SK-N-SH (cell line): ENCODE results near the gene CUX1. TPM values are rescaled to one million over a fixed set of nuclear protein-coding genes. Genes with fewer than 3 reads are reported as not detected.

ENCODE experiments used
- CTCF ChIA-PET: fragments of 300-600, 350-600 bp; formaldehyde crosslinking; extraction: SDS; loops from one replicate; lab custom pipeline; 2021; lab: Yijun Ruan, JAX
- POLR2A ChIA-PET: fragments of 350-600 bp; sonication (Branson Sonifier 250); formaldehyde crosslinking; extraction: SDS; loops from one replicate; lab custom pipeline; 2020; ENCODE audit warnings: antibody characterized with exemption, inconsistent platforms; lab: Yijun Ruan, JAX
- DNase-seq: peaks from one replicate; pipeline ENCODE4 v3.0.0; 2012
- H2AFZ ChIP-seq: fragments of 200-600 bp; sonication (generic); 2 replicates; pipeline ENCODE4 v1.8.1; 2016; ENCODE audit warnings: antibody characterized with exemption, mild to moderate bottlenecking, low read depth
- H3F3A ChIP-seq: fragments of 200-600 bp; sonication (generic); replicated peaks from 2 replicates; pipeline ENCODE3; 2016; ENCODE audit warnings: antibody characterized with exemption, mild to moderate bottlenecking; ENCODE audit not compliant: insufficient read depth
- H3K27ac ChIP-seq, 2 experiments: fragments of 200-500 bp in 1 of 2; fragments of 200-600 bp in 1 of 2; sonication (Bioruptor generic) in 1 of 2; sonication (generic), shearing (Covaris generic) in 1 of 2; 2 replicates each; pipeline versions ENCODE4 v1.5.1 to v1.6.1; 2014 to 2016; ENCODE audit warnings: low read depth in 2 of 2, inconsistent platforms in 1 of 2, low read length in 1 of 2, mild to moderate bottlenecking in 1 of 2, mixed read lengths in 1 of 2
- H3K27me3 ChIP-seq: fragments of 200-600 bp; sonication (generic), shearing (Covaris generic); 2 replicates; pipeline ENCODE4 v1.6.1; 2016; ENCODE audit warnings: mixed run types; ENCODE audit not compliant: insufficient read depth
- H3K36me3 ChIP-seq, 2 experiments: fragments of 200-500 bp in 1 of 2; fragments of 200-600 bp in 1 of 2; sonication (Bioruptor generic) in 1 of 2; sonication (generic) in 1 of 2; replicated peaks in 1 of 2; 2 replicates each; pipeline versions ENCODE3 to v1.5.1; 2014 to 2016; ENCODE audit warnings: low read length in 1 of 2, mild to moderate bottlenecking in 1 of 2; ENCODE audit not compliant: insufficient read depth in 2 of 2, control insufficient read depth in 1 of 2
- H3K4me1 ChIP-seq, 2 experiments: fragments of 200-500 bp in 1 of 2; fragments of 200-600 bp in 1 of 2; sonication (Bioruptor generic) in 1 of 2; sonication (generic), shearing (Covaris generic) in 1 of 2; 2 replicates each; pipeline versions ENCODE4 v1.5.1 to v1.6.1; 2014 to 2016; ENCODE audit warnings: low read depth in 1 of 2, low read length in 1 of 2, mixed run types in 1 of 2; ENCODE audit not compliant: insufficient read depth in 2 of 2, control insufficient read depth in 1 of 2
- H3K4me2 ChIP-seq: fragments of 200-600 bp; sonication (generic), shearing (Covaris generic); 2 replicates; pipeline ENCODE4 v1.6.1; 2017; ENCODE audit warnings: mixed run types
- H3K4me3 ChIP-seq, 2 experiments: fragments of 200-500 bp in 1 of 2; fragments of 200-600 bp in 1 of 2; sonication (Bioruptor generic) in 1 of 2; sonication (generic), shearing (Covaris generic) in 1 of 2; 2 replicates each; pipeline versions ENCODE4 v1.5.1 to v1.8.1; 2014 to 2016; ENCODE audit warnings: low read depth in 2 of 2, inconsistent platforms in 1 of 2, low read length in 1 of 2, mild to moderate bottlenecking in 1 of 2, mixed read lengths in 1 of 2, moderate library complexity in 1 of 2
- H3K79me2 ChIP-seq: fragments of 200-600 bp; sonication (generic); 2 replicates; pipeline ENCODE4 v1.8.1; 2017; ENCODE audit warnings: mild to moderate bottlenecking; ENCODE audit not compliant: insufficient read depth
- H3K9ac ChIP-seq: fragments of 200-600 bp; sonication (generic); 2 replicates; pipeline ENCODE4 v1.6.1; 2017; ENCODE audit warnings: mixed run types
- H3K9me2 ChIP-seq: fragments of 200-600 bp; sonication (generic); 2 replicates; pipeline ENCODE4 v1.6.1; 2017; ENCODE audit warnings: mixed run types
- H3K9me3 ChIP-seq: fragments of 200-600 bp; sonication (generic); 2 replicates; pipeline ENCODE4 v1.6.1; 2017; ENCODE audit warnings: mixed run types, mild to moderate bottlenecking, moderate library complexity
- H4K20me1 ChIP-seq: fragments of 200-600 bp; sonication (generic); 2 replicates; pipeline ENCODE4 v1.6.1; 2017; ENCODE audit warnings: mild to moderate bottlenecking, mixed run types; ENCODE audit not compliant: insufficient read depth
- EZH2phosphoT487 ChIP-seq: fragments of 200-600 bp; sonication (generic); IDR thresholded peaks from 2 replicates; pipeline ENCODE4 v1.6.1; 2017; ENCODE audit warnings: low read depth, mixed run types, mild to moderate bottlenecking, antibody characterized with exemption, moderate library complexity, borderline replicate concordance
- FOSL2 ChIP-seq: IDR thresholded peaks from 2 replicates; pipeline ENCODE4 v1.4.0; 2012; ENCODE audit warnings: low read depth, mild to moderate bottlenecking, moderate library complexity, borderline replicate concordance
- FOXM1 ChIP-seq: IDR thresholded peaks from 2 replicates; pipeline ENCODE4 v1.4.0; 2012; ENCODE audit warnings: low read depth, mild to moderate bottlenecking
- GABPA ChIP-seq: IDR thresholded peaks from 2 replicates; pipeline ENCODE4 v1.4.0; 2012; ENCODE audit warnings: low read depth, mild to moderate bottlenecking
- JUND ChIP-seq: IDR thresholded peaks from 2 replicates; pipeline ENCODE4 v1.4.0; 2012
- MEF2A ChIP-seq: IDR thresholded peaks from 2 replicates; pipeline ENCODE4 v1.4.0; 2012; ENCODE audit warnings: low read depth, borderline replicate concordance
- MXI1 ChIP-seq: IDR thresholded peaks from 2 replicates; pipeline ENCODE4 v1.6.1; 2012; ENCODE audit warnings: mild to moderate bottlenecking, low read depth, low read length, improper control_type of control experiment
- NRF1 ChIP-seq: IDR thresholded peaks from 2 replicates; pipeline ENCODE4 v1.6.1; 2012; ENCODE audit warnings: low read depth, mild to moderate bottlenecking, low read length
- RAD21 ChIP-seq: IDR thresholded peaks from 2 replicates; pipeline ENCODE4 v1.6.1; 2012; ENCODE audit warnings: mild to moderate bottlenecking, low read length
- SIN3A ChIP-seq: IDR thresholded peaks from 2 replicates; pipeline ENCODE4 v1.6.1; 2012; ENCODE audit warnings: low read depth, mild to moderate bottlenecking, low read length, moderate library complexity, borderline replicate concordance
- SMC3 ChIP-seq: IDR thresholded peaks from 2 replicates; pipeline ENCODE4 v1.6.1; 2012; ENCODE audit warnings: low read depth, low read length, improper control_type of control experiment
- TAF1 ChIP-seq: IDR thresholded peaks from 2 replicates; pipeline ENCODE4 v1.6.1; 2012; ENCODE audit warnings: low read depth, mild to moderate bottlenecking, low read length, moderate library complexity, borderline replicate concordance
- TEAD4 ChIP-seq: IDR thresholded peaks from 2 replicates; pipeline ENCODE4 v1.4.0; 2012; ENCODE audit warnings: mild to moderate bottlenecking, borderline replicate concordance; ENCODE audit not compliant: insufficient read depth
- USF1 ChIP-seq: IDR thresholded peaks from 2 replicates; pipeline ENCODE4 v1.4.0; 2012; ENCODE audit warnings: low read depth, borderline replicate concordance
- YY1 ChIP-seq: IDR thresholded peaks from 2 replicates; pipeline ENCODE4 v1.4.0; 2012; ENCODE audit warnings: low read depth, mild to moderate bottlenecking
- WGBS: methylation state at CpG from one replicate; pipeline ENCODE4 v1.1.6; 2017; ENCODE audit warnings: low lambda C conversion rate; 5-methylcytosine and 5-hydroxymethylcytosine counted together
- polyA plus RNA-seq, 3 experiments: library from polyadenylated mRNA; depleted of rRNA; stranded (reverse); fragments of >200 nt; gene quantifications; 2 replicates each; pipeline ENCODE4 v1.2.3, GENCODE V29; 2012
- TF ChIP-seq, protein P1 (sequence below): IDR thresholded peaks from 2 replicates; pipeline ENCODE4 v1.6.1; 2012; ENCODE audit warnings: mild to moderate bottlenecking, low read depth, low read length, moderate library complexity

Gene CUX1
- polyA plus RNA-seq, 1 of the 3 experiments (the other 2 are of a cell fraction): 68.6 TPM

DNA sequence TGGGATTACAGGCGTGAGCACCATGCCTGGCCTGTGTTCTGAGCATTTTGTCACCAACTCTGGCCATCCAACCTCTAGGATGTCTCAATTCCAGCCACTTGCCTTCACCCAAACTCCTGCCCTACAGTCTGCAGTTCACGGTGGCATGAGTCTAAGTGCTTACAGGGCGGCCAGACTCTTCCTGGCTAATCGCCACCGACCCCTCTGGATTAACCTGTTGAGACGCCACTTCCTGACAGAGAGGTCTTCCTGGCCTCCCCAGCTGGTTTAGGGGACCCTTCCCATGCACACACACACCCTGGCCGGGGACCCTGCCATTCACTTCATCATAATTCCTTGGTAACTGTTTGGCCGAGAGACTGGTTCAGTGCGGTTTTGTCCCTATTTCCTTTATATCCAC is 257.7 kb downstream of the CUX1 start:
- Histone ChIP-seq H3K9me3 (peaks cover 4% of the 10 kb centered on the region; the same call in 1 of the 2 replicates), H3K27ac (no peak overlapping the region), H3K9me2 (no peaks in the 10 kb centered on the region), H3K4me1 (peaks cover 8 to 13% of the 10 kb centered on the region in 2 experiments; a peak in 2 of 4 replicates), H3K9ac (no peak overlapping the region), H3K79me2 (no peaks in the 10 kb centered on the region), H4K20me1 (no peaks in the 10 kb centered on the region), H2AFZ (no peak overlapping the region), H3K4me3 (no peak overlapping the region), H3K4me2 (no peak overlapping the region), H3K36me3 (peaks cover 12 to 23% of the 10 kb centered on the region in 2 experiments), H3K27me3 (no peaks in the 10 kb centered on the region), H3F3A (peaks cover 5% of the 10 kb centered on the region)
- CTCF ChIA-PET: no interaction called here
- no peak for TF ChIP-seq NRF1
- TF ChIP-seq MXI1: no peak
- no peak for TF ChIP-seq USF1
- TF ChIP-seq TAF1: no peak
- TF ChIP-seq FOSL2: no peak
- no peak for TF ChIP-seq SIN3A
- TF ChIP-seq RAD21: no peak
- TF ChIP-seq EZH2phosphoT487: no peak
- no peak for TF ChIP-seq JUND
- TF ChIP-seq MEF2A: no peak
- no peak for TF ChIP-seq SMC3
- no peak for TF ChIP-seq GABPA
- TF ChIP-seq TEAD4: no peak
- TF ChIP-seq FOXM1: no peak
- TF ChIP-seq YY1: no peak
- TF ChIP-seq, protein P1, sequence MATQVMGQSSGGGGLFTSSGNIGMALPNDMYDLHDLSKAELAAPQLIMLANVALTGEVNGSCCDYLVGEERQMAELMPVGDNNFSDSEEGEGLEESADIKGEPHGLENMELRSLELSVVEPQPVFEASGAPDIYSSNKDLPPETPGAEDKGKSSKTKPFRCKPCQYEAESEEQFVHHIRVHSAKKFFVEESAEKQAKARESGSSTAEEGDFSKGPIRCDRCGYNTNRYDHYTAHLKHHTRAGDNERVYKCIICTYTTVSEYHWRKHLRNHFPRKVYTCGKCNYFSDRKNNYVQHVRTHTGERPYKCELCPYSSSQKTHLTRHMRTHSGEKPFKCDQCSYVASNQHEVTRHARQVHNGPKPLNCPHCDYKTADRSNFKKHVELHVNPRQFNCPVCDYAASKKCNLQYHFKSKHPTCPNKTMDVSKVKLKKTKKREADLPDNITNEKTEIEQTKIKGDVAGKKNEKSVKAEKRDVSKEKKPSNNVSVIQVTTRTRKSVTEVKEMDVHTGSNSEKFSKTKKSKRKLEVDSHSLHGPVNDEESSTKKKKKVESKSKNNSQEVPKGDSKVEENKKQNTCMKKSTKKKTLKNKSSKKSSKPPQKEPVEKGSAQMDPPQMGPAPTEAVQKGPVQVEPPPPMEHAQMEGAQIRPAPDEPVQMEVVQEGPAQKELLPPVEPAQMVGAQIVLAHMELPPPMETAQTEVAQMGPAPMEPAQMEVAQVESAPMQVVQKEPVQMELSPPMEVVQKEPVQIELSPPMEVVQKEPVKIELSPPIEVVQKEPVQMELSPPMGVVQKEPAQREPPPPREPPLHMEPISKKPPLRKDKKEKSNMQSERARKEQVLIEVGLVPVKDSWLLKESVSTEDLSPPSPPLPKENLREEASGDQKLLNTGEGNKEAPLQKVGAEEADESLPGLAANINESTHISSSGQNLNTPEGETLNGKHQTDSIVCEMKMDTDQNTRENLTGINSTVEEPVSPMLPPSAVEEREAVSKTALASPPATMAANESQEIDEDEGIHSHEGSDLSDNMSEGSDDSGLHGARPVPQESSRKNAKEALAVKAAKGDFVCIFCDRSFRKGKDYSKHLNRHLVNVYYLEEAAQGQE: no peak
- 93% methylated on average over 9 of the region's 9 CpGs for WGBS
- POLR2A ChIA-PET: no interaction called here
- no peak for DNase-seq
